OCI-LY1 (cell line): ENCODE data around the gene NMB.

Experiments used
- H2AFZ ChIP-seq: fragments of 200-600 bp; sonication (generic), shearing (Covaris generic); 2 replicates; pipeline ENCODE4 v1.6.0; 2014; ENCODE audit warnings: antibody characterized with exemption, mild to moderate bottlenecking, low read length
- H3F3A ChIP-seq: fragments of 200-600 bp; sonication (generic), shearing (Covaris generic); 2 replicates; pipeline ENCODE4 v1.6.0; 2014; ENCODE audit warnings: mild to moderate bottlenecking, antibody characterized with exemption, low read length, moderate library complexity; ENCODE audit not compliant: insufficient read depth
- H3K27ac ChIP-seq: fragments of 200-600 bp; sonication (generic); 2 replicates; pipeline ENCODE4 v1.5.1; 2014; ENCODE audit warnings: low read length, mixed run types, mild to moderate bottlenecking, low read depth; ENCODE audit not compliant: poor library complexity, severe bottlenecking
- H3K27me3 ChIP-seq: fragments of 200-600 bp; sonication (generic); 2 replicates; pipeline ENCODE4 v1.6.0; 2014; ENCODE audit warnings: antibody characterized with exemption, mild to moderate bottlenecking, low read length, moderate library complexity; ENCODE audit not compliant: insufficient read depth
- H3K36me3 ChIP-seq: fragments of 200-600 bp; sonication (generic); 2 replicates; pipeline ENCODE4 v1.6.1; 2014; ENCODE audit warnings: mild to moderate bottlenecking, antibody characterized with exemption, low read length, moderate library complexity, mixed read lengths; ENCODE audit not compliant: insufficient read depth
- H3K4me1 ChIP-seq: fragments of 200-600 bp; sonication (generic); 2 replicates; pipeline ENCODE4 v1.5.1; 2014; ENCODE audit warnings: mild to moderate bottlenecking, low read length, moderate library complexity; ENCODE audit not compliant: insufficient read depth, severe bottlenecking
- H3K4me2 ChIP-seq: fragments of 200-600 bp; sonication (generic), shearing (Covaris generic); 2 replicates; pipeline ENCODE4 v1.6.1; 2014; ENCODE audit warnings: low read length
- H3K4me3 ChIP-seq: fragments of 200-600 bp; sonication (generic); 2 replicates; pipeline ENCODE4 v1.5.1; 2014; ENCODE audit warnings: low read length, low read depth, mild to moderate bottlenecking, mixed read lengths; ENCODE audit not compliant: poor library complexity, severe bottlenecking
- H3K79me2 ChIP-seq: fragments of 200-600 bp; shearing (Covaris generic); 2 replicates; pipeline ENCODE4 v1.6.1; 2016; ENCODE audit warnings: mixed run types, low read length, mixed read lengths; ENCODE audit not compliant: insufficient read depth
- H3K9ac ChIP-seq: fragments of 200-600 bp; sonication (generic), shearing (Covaris generic); 2 replicates; pipeline ENCODE4 v1.6.1; 2014; ENCODE audit warnings: mild to moderate bottlenecking, low read length, mixed read lengths
- H3K9me2 ChIP-seq: fragments of 200-600 bp; sonication (generic), shearing (Covaris generic); 2 replicates; pipeline ENCODE4 v1.6.1; 2014; ENCODE audit warnings: low read depth, mild to moderate bottlenecking, low read length, mixed read lengths
- H3K9me3 ChIP-seq: fragments of 200-600 bp; shearing (Covaris generic); 2 replicates; pipeline ENCODE4 v1.6.1; 2014; ENCODE audit warnings: low read length, mixed read lengths
- H4K20me1 ChIP-seq: fragments of 200-600 bp; sonication (generic), shearing (Covaris generic); 2 replicates; pipeline ENCODE4 v1.6.0; 2016; ENCODE audit warnings: mild to moderate bottlenecking, low read length; ENCODE audit not compliant: insufficient read depth
- CTCF ChIP-seq: fragments of 200-600 bp; sonication (generic), shearing (Covaris generic); IDR thresholded peaks from 2 replicates; pipeline ENCODE4 v1.5.1; 2017; ENCODE audit warnings: mild to moderate bottlenecking, antibody characterized with exemption, low read length, moderate library complexity, mixed read lengths
- EZH2 ChIP-seq: fragments of 200-600 bp; sonication (generic), shearing (Covaris generic); IDR thresholded peaks from 2 replicates; pipeline ENCODE4 v1.8.0; 2017; ENCODE audit warnings: borderline replicate concordance, mixed run types, mild to moderate bottlenecking, antibody characterized with exemption, low read length, moderate library complexity, mixed read lengths

Gene NMB

GRCh38 chr15:84661001-84661400 lies 3.0 kb upstream of the NMB start:
- Histone ChIP-seq H3K4me2 (no peak overlapping the region), H3K79me2 (no peaks in the 10 kb centered on the region), H3K9me2 (no peaks in the 10 kb centered on the region), H3K4me1 (peaks cover 39% of the 10 kb centered on the region), H3K9ac (no peak overlapping the region), H3K27ac (no peak overlapping the region), H3K9me3 (no peaks in the 10 kb centered on the region), H3K36me3 (peaks cover 10% of the 10 kb centered on the region; the same call in 1 of the 2 replicates), H3K4me3 (no peak overlapping the region), H3F3A (no peaks in the 10 kb centered on the region), H3K27me3 (no peaks in the 10 kb centered on the region), H4K20me1 (no peaks in the 10 kb centered on the region), H2AFZ (no peak overlapping the region)
- TF ChIP-seq CTCF: no peak
- no peak for TF ChIP-seq EZH2

GRCh38 chr15:84659904-84660781 lies 2.1 kb upstream of the NMB start:
- H3F3A ChIP-seq: 0 out of 2 replicates have a peak, but pooled peaks cover 2% of the 10 kb centered on the region
- H3K27me3 ChIP-seq: no peaks in the 10 kb centered on the region
- no peak overlapping the region for H3K4me2 ChIP-seq
- H3K4me1 ChIP-seq: peaks cover 40% of the 10 kb centered on the region
- H3K9ac ChIP-seq: no peak overlapping the region
- H4K20me1 ChIP-seq: no peaks in the 10 kb centered on the region
- H3K9me2 ChIP-seq: no peaks in the 10 kb centered on the region
- H3K79me2 ChIP-seq: no peaks in the 10 kb centered on the region
- H3K4me3 ChIP-seq: no peak overlapping the region
- H3K36me3 ChIP-seq: peaks cover 2% of the 10 kb centered on the region; the same call in 1 of the 2 replicates
- H3K9me3 ChIP-seq: no peaks in the 10 kb centered on the region
- TF ChIP-seq EZH2 (no peak), CTCF (no peak)
- no peak overlapping the region for H2AFZ ChIP-seq
- H3K27ac ChIP-seq: peak overlapping the region; percentile 87

GRCh38 chr15:84658788-84659411 lies 901 bp upstream of the NMB start:
- peak overlapping the region; percentile 87 for H3K27ac ChIP-seq

More at GRCh38 chr15:84658788-84659411, 901 bp upstream of the NMB start:
- Histone ChIP-seq H3K4me2 (peak overlapping the region; percentile 91), H3K9ac (peak overlapping the region; percentile 78), H3K36me3 (no peaks in the 10 kb centered on the region), H3F3A (0 out of 2 replicates have a peak, but pooled peaks cover 2% of the 10 kb centered on the region), H3K9me3 (no peaks in the 10 kb centered on the region), H3K79me2 (no peaks in the 10 kb centered on the region), H4K20me1 (no peaks in the 10 kb centered on the region), H3K4me1 (peaks cover 44% of the 10 kb centered on the region), H3K9me2 (no peaks in the 10 kb centered on the region), H2AFZ (peak overlapping the region; percentile 30; the same call in 1 of the 2 replicates), H3K4me3 (peak overlapping the region; percentile 68), H3K27me3 (no peaks in the 10 kb centered on the region)
- TF ChIP-seq CTCF (no peak), EZH2 (no peak)
